Fibroblast of skin of back (primary cell): ENCODE data around the gene KCNMA1.

ENCODE experiments used
- DNase-seq: peaks from one replicate; pipeline ENCODE4 v3.0.0-alpha.2; 2013

Gene KCNMA1

DNA sequence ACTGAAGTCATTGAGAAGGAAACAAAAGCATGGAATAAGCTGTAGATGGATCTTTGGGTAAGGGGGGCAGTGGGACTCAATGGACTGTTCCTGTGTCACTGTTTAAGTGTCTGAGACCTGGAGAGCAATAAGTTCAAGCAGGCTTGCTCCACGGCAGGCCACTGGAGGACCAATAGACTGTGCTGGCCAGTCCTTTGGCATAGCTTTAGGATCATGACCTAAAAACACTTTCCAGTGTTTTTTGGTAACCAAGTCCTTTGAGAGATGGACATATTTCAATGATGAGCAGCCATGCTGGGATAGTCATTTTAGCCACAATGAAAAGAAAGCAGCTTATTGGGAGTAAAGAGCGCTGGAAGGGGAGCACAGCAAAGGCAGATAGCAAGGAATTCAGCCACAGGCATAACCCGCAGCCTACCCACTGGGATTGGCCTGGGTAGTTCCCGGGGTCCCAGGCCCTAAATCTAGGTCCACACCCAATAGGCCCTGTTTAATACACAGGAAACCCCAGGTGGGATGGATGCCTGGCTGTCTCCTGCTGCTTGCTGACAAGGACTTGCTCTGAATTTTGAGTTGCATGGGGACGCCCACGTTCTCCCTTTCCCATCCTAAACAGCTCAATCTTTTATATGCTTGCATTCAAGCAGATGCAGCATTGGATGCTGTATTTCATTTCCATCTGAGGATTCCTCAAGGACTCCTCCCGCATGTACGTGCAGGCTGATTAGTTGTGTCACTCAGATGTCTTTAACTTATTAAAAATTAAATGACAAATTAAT, 727.2 kb downstream of the KCNMA1 start:
- DNase-seq, result no peak

DNA sequence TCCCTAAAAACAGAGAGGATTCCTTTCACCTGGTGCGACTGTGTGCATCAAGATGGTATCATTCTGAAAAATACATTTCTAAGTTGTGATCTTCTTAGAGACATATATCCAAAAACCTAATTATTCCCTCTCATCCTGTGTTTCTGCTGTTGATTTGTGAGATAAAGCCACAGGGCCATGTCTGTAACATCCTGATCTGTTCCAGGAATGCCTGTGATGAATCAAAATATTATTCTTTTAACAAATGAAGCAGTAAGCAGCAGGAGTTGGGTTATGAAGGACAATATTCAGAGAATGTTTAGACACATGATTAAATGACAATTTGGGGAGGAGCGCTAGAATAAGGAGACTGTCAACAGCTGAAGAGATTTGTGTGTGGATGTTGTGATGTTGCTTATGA, 731.4 kb downstream of the KCNMA1 start:
- DNase-seq, result peak; percentile 34

DNA sequence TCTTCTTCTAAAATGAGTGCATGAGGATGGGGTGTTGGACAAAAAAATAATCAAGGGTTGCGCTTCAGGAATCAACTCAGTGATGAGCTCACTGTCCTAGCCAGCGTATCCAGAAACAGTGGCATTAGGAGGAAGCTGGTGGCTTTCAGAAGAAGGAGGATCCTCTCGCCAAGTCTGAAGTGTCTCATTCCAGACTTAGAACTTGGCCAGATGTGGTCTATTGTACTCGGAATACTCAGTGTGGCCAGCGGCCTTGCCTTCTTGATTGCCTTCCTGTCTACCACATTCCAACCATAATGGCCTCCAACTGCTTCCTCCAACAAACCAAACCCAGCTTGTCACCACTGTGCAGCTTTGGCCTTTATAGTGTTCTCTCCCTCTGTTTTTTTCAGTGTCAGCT, 732.4 kb downstream of the KCNMA1 start:
- DNase-seq, result no peak

DNA sequence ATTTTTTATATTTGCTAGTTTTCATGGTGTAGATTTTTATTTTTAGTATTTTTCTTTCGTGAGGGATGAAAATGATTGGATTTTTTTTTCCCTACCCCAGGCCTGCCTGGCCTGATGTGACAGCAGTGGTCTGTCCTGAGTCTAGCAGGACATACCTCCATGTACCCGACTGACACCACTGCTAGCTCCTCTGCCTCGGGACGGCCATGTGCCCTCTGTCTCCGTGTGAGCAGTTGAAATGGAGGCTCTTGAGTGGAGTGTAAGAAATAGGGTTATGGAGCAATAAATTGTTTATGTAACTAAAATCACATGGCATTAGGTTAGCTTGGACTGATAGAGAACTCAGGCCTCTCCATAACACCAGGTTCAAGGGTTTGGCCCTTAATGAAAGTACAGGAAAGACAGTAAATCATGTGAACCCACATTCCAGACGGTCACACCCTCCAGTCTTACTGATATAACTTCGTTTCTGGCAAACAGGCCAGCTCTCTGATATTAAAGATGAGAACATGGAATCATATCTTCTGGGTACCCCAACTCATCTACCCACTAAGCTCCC, 734.1 kb downstream of the KCNMA1 start:
- DNase-seq, result no peak

DNA sequence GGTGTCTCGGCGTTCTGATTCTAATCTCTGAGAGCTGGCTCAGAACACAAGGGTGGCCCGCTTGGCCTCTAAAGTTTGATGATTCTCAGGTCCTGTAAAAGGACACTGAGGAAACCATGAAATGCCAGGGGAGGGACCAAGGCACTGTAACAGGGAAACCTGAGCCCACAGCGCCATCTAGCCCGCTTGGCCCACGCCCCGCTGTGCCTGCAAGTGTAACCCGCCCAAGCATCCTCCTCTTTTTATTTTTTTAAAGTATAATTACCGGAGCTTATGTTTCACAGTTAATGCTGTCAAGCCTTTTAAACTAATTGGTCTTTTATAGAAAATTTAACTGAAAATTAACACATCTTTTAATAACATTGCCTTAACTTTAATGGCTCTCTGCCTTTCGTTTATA, 734.7 kb downstream of the KCNMA1 start:
- DNase-seq, result peak; percentile 25

DNA sequence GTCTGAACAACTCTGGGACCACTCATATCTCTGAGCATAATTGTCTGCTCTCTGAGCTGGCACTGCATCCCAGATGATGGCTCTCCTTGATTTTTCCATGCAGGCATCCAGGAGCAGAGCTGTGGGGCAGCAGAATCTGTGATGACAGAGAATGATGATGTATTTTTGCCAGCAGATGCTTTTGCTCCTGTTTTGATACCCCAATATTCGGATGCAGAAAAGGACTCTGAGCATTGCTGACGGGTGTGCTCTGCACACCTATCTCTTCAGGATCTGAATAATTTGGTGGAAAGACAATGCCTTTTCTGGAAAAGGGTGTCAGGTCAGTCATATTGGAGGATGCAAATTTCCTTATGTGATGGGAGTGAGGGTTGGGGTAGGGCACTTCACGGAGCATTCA, 735.9 kb downstream of the KCNMA1 start:
- DNase-seq, result no peak

DNA sequence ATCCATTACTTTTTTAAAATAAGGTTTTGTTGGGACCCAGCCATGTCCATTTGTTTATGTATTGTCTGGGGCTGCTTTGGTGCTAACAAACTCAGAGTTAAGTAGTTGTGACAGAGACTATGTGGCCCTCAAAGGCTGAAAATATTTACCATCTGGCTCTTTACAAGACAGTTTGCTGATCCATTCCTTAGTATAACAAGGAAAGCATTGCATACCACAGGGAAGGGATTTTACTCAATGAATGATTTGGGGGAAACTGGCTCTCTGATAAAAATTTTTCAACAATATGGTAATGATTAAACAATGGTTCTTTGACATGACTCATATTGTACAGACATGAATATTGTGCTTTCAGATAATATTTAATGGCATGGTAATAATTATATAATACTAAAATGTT, 738.1 kb downstream of the KCNMA1 start:
- peak; percentile 62 for DNase-seq

DNA sequence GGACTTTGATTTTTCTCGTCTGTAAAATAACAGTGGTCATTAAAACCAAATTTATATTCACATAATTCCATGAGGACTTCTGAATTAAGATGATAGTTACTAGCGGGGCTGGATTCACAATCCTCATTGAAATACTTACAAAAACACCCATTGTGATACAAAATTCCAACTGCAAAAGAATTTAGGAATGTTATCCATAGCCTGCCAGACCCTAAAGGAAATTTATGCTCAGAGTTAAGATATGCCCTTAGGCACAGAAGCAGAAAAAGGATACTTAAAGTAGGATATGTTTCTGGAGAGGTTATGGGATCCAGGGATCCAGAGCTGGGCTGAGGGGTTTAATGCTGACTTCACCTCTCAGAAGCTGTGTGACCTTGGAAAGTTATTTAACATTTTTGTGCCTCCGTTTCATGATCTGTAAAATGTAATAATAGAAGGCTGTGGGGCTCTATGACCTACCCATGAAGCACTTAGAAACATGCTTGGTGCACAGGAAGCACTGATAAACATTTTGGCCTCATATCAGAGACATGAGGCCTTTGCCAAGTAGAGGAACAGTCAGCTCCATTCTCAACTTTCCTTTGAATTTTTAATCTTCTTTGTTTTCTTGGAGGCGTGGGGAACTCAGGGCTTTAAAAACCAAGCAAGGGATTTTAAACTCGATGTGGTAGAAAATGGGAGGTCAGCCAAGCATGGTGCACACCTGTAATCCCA, 744.7 kb downstream of the KCNMA1 start:
- DNase-seq, result peak; percentile 12

DNA sequence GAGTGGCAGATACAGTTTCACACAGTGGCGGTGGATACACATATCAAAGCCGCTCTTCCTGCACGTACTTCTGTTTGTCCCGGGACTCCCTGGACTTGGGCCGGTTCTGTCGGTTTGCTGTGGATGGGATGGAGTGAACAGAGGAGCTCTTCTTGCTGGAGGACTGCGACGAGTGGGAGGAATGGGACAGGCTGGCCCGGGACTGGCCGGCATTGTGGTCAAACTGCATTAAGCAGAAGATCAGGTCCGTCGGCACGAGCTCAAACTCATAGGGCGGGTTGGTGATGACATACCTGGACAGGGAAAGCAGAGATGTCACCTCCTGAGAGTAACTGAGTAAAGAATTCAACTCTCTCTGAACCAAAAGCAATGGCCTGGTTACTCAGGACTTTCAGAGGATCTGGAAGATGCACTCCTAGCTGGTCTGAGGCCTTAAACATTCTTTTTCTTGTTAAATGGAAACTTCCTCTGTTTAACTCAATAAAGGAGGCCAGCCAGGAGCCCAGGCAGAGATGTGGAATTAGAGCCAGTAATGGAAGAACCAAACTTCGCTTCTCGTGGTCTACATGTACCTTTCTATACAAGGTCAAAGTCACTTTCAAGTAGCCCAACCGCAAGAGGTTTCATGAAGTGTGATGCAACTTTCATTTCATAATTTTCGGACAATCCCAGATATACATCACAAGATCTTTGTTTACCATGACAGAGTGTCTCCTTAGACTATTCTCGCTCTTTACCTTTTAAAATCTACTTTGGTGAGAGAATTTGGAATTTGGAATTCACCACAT, 750.2 kb downstream of the KCNMA1 start:
- DNase-seq, result no peak

DNA sequence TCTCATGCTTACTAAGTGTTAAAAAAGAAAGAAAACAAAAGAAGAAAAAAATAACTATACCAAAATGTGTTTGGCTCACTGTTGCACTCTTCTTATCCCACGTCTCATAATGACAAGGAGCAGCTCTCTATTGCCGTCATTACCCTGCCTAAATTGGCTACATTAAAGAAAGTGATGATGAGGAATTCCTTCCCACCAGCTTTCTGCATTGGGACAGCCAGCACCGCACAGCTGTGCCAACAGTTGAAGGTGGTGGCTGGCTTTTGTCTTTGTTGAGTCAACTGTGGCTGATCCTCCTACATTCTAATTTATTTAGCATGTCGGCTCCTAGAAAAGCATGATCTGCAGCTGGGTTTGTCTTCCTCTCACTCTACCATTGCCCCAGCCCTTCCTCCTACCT, 751.8 kb downstream of the KCNMA1 start:
- DNase-seq, result no peak

DNA sequence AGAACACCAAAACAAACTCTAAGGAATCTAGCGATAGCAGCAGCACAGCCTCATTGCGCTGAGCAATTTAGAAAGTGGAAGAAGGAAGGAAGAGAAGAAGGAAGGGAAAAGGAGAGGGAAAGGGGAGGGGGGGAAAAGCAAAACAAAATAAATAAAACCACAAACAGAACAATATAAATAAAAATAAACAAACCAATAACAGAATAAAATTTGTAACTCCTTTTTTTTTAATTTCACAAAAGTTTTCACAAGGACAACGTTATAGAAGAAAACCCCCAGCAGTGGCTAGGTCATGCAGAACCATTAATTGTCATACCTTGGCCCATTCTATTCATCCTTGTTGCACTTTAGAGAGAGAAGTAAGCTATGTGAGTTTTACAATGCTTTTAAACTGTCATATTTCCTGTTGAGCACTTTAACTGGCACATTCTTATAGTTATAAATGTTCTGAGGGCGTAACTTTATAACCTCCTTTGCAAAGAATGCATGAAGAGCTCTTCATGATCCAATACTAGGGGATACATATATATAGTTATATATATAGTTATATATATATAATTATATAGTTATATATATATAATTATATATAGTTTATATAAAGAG, 752.8 kb downstream of the KCNMA1 start:
- DNase-seq, result no peak

DNA sequence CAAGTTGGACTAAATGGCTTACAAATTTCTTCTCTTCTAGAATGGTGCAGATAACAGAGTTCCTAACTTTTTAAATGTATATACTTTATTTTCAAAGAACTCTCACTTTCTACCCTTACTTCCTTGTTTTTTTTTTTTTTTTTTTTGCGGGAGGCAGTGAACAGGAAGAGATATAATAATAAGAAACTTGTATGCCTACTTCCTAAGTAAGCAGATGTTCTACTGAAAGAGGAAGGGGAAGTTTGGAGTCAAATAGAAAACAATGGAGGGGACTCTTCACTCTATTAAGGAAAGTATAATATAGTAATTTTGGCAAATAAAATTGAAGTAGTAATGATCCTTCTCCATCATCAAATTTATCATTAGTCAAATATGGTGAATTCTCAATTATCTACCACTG, 754.0 kb downstream of the KCNMA1 start:
- DNase-seq, result no peak

DNA sequence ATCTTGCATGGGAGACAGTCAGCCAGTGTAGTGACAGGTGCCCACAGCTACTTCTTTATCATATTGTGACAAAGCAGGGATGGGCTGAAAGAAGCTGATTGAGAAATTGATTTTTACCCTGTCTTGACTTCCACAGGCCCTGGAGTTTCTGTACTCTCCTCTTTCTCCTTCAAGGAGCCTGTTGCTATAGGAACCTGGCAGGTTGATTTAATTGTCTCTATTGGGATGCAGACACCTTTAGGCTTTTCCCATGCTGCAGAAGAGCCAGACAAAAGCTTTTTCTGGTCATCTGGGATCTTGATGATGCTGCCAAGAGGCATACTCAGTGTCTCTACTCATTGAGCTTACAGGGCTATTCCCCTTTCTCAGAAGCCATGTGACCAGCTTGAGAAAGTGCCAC, 754.8 kb downstream of the KCNMA1 start:
- DNase-seq, result no peak

DNA sequence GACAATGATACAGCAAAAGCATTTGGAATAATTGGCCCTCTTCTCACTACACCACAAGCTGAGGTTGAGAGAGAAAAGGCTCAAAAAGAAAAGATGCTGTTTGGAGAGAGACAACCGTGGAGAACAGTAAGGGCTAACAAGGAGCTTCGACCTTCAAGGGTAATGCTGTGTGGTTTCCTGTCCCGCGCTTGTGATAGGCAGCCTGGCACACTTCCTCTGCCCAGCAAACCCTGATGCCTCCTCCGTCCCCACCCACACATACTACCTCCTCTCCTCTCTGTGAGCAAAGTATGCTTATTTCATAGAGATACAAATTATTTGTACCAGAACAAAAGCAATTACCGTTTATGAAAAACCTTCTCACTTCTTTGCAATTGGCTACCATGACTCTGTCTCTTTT, 755.4 kb downstream of the KCNMA1 start:
- no peak for DNase-seq

DNA sequence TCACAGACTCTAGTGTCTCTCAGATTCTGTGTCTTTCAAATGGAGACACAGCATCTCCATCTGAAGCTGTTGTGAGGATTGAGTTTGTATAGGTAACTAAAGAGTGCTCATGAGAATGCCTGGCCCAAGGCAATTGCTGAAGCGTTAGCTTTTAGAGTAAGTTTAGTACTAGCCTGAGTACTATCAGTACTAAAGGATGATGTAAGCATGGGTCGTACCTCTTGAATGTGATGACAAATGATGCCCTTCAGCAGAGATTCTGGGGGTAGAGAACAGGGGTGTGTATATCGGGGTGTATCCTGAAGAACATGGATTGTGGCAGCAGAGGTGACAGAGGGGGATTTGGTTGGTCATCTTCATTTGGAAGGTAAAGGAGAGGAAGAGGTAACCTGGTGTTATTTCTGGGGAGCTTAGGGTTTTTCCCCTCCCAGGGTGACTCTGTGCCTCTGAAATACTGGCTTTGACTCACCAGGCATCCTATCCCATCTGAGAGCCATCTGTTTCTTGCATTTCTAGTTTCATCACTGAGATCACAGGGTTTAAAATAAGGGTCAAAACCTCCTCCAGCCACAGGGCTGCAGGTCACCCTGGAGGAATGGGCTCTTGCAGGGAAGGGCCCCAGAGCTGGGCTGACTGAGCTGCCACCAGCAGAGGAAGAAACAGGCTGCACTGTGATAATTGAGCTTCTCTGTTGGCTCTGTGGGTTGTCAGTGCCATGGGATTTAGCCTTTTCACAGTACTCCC, 756.0 kb downstream of the KCNMA1 start:
- DNase-seq, result no peak

DNA sequence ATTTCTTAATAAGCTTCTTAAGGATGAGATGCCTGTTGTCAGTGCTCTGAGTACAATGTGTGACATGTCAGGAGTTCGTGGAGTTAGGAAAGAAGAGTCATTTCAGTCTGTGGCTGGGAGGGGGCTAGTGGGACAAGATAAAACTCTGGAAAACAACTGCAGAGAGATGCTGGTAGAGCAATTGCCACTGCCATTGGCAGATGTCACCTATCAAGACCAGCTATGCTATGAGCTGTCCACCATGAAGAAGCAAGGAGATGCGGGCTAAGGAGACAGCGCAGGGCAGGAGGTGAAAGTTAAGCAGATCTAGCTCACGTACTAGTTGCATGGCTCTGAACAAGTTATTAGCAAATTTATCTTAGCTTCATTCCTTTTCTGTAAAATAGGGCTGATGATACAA, 756.7 kb downstream of the KCNMA1 start:
- no peak for DNase-seq

DNA sequence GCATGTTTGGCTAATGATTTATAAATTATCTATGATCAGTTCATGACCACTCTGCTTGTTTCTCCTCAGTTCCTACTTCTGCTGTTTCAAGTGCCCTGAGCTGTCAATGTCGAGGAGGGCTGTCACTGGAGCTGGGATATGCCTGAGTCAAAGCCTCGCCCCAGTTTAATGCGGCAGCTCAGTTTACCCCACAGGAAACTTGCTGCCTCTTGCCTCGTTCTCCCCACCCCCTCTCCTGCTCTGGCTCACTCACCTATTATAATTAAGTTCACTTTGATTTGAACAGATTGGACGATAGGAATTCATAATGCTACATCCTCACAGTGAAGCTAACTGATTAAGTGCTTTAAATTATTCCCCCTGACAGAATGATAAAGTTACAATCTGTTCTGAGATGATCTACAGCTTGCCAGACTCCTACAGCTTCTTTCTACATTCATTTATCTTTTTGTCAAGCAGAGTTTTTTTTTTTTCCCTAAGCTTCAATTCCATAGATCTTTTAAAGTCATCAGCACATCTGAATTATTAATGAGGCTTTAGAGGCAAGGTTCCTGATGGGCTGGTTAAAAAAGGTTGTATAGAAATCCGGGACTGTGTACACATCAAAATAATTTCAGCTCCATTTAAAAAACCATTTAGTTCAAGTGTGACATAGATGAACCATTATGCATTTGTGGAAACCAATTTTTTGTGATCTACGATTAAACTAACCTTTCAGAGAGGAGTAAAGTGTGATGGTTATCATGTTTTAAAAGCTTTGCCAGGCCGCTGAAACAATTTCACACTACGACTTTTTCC, 758.3 kb downstream of the KCNMA1 start:
- DNase-seq, result no peak

DNA sequence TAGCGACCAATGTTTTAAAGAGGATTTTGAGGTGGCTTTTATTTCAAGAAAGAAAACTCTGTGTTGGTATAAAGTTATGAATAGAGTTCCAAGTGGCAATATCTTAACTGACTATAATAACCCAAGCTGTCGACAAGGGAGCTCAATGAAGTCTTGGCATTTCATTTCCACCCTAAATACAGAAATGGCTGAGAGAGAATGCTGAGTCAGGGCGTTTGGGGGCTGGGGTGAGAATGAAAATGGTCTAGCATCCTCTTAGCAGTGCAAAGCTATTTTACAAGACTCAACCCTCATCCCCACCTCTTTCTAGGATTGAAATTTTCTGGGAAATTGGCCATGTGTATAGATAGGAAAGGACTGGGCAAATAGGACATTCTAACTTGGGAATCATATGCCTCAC, 759.1 kb downstream of the KCNMA1 start:
- no peak for DNase-seq

DNA sequence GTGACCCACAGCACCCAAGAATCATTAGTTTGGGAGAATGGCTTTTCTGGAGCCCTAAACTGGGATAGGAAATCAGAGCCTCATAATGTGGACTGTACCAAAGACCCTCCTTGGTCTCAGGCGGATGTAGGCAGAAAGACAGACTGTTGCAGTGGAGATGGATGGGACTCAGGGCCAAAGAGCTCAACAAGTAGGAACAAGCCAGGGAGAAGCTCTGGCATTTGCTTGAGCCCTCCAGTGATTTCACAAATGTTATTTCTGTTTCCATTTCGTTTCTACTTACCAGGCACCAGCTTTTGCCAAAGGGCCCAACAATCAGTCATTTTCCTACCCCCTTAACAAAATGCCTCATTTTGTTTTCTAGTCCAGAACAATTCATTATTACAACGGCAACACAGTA, 762.7 kb downstream of the KCNMA1 start:
- DNase-seq, result no peak

DNA sequence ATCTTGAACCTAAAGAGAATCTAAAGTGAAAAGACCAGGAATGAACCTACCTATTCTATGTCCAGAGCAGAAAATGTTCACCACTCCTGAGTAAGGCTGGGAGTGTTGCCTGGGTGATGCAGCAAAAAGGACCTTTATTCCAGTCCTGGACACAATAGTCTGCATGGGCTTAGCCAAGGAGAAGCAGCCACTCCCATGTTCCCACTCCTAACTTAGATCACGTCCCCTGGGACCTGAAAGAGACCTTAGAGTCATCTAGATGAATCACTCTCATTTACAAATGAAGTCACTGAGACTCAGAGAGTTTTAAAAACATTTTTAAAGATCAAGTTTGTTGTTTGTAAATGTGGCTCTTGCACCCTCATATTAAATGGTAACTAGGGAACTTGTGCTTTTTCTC, 763.4 kb downstream of the KCNMA1 start:
- peak; percentile 90 for DNase-seq

DNA sequence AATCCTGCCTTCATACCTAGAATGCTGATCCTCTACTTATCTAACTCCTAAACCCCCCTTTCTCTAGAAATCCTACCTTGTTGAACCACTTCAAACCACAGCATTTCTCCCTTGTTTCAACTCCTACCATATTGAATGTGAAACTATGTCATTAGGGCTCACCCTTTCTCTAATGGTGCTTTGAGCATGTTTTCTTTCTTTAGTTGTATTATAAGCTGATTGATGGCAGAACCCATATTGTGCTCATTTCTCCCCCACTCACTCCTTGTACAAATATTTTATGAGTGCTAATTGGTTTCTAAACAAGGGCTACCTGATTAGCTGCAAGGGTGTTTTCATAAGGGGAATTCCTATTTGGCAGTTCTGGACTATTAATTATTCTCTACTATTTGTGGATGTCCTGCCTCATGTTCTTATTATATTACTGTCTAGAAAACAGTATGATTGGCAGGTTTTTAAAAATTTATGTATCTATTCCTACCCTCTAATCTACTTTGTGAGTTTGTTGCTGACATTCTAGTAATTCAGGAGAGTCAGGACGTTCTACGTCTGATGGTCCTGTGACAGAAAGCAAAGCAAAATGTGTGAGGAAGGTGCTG, 765.8 kb downstream of the KCNMA1 start:
- DNase-seq, result no peak
